ENCODE measurements around the gene TPD52L1. TPM values are rescaled to one million over a fixed set of nuclear protein-coding genes. Genes with fewer than 3 reads are reported as not detected.

Gene TPD52L1
- total and polyA plus RNA-seq, 10 of the 15 experiments (the other 5 are each of a cell fraction or from before 2014, with no cell fraction given): 0.03 to 2.6 (median 0.16) TPM; not detected in 3

DNA sequence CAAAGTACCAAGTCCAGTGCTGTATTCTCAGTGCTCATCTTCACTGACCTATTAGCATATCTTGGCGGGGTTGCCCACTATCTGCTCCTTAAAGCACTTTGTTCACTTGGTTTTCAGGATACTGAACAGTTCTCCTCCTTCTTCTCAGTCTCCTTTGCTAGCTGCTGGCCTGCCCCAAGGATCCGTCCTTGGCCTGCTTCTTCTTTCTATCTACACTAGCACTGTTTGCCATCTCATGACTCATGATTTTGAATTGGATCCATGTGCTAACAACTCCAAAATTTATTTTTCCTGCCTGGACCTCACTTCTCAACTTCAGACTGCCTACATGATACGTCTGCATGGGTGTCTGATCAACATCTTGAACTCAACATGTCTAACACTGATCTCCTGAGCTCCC, 15.5 kb downstream of the TPD52L1 start:
- ATAC-seq (no peak), FAIRE-seq (no peak), DNase-seq (ENCODE audit: low read depth, low spot score) (no peak)
- Histone ChIP-seq H3K4me1 (ENCODE audit: control insufficient read depth, insufficient read depth, low read length) (no peaks in the 10 kb centered on the region), H3K27me3 (replicated peaks in 1 of 2; ENCODE audit: control insufficient read depth in 2 of 2, insufficient read depth in 2 of 2, low read length in 1 of 2) (no peaks in the 10 kb centered on the region; a peak in 1 of 4 replicates), H3K79me2 (ENCODE audit: control insufficient read depth, insufficient read depth, low read length) (no peaks in the 10 kb centered on the region), H3K36me3 (ENCODE audit: control insufficient read depth in 2 of 2, insufficient read depth in 2 of 2, low read length in 1 of 2) (no peaks in the 10 kb centered on the region), H3K27ac (ENCODE audit: control insufficient read depth, insufficient read depth) (no peak overlapping the region), H3K9me3 (replicated peaks; ENCODE audit: control insufficient read depth, insufficient read depth, low read length) (no peaks in the 10 kb centered on the region), H3K4me3 (no peak overlapping the region), H4K20me1 (ENCODE audit: control insufficient read depth, insufficient read depth) (no peaks in the 10 kb centered on the region), H3K4me2 (ENCODE audit: control insufficient read depth, insufficient read depth) (no peak overlapping the region), H2AFZ (ENCODE audit: control insufficient read depth, low read depth, low read length) (no peak overlapping the region), H3K9ac (ENCODE audit: control insufficient read depth, insufficient read depth, low read length) (no peak overlapping the region)
- TF ChIP-seq MTA3 (IDR thresholded peaks at IDR 0.05; ENCODE audit: borderline replicate concordance, low read length) (no peak), PAX5 (IDR thresholded peaks at IDR 0.05; ENCODE audit: borderline replicate concordance, low read depth, low read length) (no peak)
- TF ChIP-seq, protein P1, sequence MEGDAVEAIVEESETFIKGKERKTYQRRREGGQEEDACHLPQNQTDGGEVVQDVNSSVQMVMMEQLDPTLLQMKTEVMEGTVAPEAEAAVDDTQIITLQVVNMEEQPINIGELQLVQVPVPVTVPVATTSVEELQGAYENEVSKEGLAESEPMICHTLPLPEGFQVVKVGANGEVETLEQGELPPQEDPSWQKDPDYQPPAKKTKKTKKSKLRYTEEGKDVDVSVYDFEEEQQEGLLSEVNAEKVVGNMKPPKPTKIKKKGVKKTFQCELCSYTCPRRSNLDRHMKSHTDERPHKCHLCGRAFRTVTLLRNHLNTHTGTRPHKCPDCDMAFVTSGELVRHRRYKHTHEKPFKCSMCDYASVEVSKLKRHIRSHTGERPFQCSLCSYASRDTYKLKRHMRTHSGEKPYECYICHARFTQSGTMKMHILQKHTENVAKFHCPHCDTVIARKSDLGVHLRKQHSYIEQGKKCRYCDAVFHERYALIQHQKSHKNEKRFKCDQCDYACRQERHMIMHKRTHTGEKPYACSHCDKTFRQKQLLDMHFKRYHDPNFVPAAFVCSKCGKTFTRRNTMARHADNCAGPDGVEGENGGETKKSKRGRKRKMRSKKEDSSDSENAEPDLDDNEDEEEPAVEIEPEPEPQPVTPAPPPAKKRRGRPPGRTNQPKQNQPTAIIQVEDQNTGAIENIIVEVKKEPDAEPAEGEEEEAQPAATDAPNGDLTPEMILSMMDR (IDR thresholded peaks at IDR 0.05 in 2 of 3, conservative IDR thresholded peaks at IDR 0.05 in 1 of 3; ENCODE audit: control insufficient read depth in 2 of 3, extremely low read depth in 1 of 3, insufficient read depth in 1 of 3, low read depth in 3 of 3, low read length in 3 of 3): no peak
- intact Hi-C loops (cut with micrococcal nuclease; ENCODE audit: unreplicated experiment) (no loop called here), in situ Hi-C loops (cut with MboI) (loop anchor here (25.0 kb wide), 1 partner anchor 593 kb away; no protein-coding TSS in a partner anchor)
- RAD21 ChIA-PET (ENCODE audit: unreplicated experiment): no interaction called here
- 3% methylated on average over 3 of the region's 3 CpGs for WGBS (ENCODE audit: insufficient coverage, insufficient replicate concordance, low lambda C conversion rate, missing lambda C conversion rate)
- SMC1A ChIA-PET (ENCODE audit: uncharacterized antibody, unreplicated experiment): interaction anchor here (0.6 to 0.7 kb wide), 2 partner anchors 36 to 394 kb away, joined by 3 to 4 read pairs; no protein-coding TSS in a partner anchor
- POLR2A ChIA-PET: no interaction called here
- CTCF ChIA-PET: no interaction called here
- no TSS peak for BruUV-seq (replicated peaks)

DNA sequence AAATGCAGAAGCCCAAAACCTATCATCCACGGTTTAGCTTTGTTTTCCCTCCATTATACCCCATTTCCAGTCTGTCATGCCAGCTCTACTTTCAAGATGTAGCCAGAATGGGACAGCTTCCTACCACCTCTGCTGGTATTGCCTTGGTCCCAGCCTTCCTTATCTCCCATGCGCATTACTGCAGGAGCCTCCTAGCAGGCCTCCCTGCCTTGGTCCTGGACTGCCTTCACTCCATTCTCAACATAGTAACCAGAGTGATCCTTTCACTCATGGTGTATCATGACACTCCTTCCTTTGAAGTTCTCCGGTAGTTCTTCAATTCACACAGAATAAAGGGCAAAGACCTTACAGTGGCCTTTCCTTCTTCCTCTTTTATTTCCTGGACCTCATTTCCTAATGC, 15.9 kb downstream of the TPD52L1 start:
- CTCF ChIA-PET: no interaction called here
- H4K20me1 ChIP-seq (ENCODE audit: control insufficient read depth, insufficient read depth): no peaks in the 10 kb centered on the region
- no peaks in the 10 kb centered on the region for H3K9me3 ChIP-seq (replicated peaks; ENCODE audit: control insufficient read depth, insufficient read depth, low read length)

More for the DNA sequence above, 15.9 kb downstream of the TPD52L1 start:
- H3K27ac ChIP-seq (ENCODE audit: control insufficient read depth, insufficient read depth): no peak overlapping the region
- DNase-seq (ENCODE audit: low read depth, low spot score) (no peak), FAIRE-seq (no peak), ATAC-seq (no peak)
- H3K4me1 ChIP-seq (ENCODE audit: control insufficient read depth, insufficient read depth, low read length): no peaks in the 10 kb centered on the region
- 65% methylated on average over 3 of the region's 3 CpGs for WGBS (ENCODE audit: insufficient coverage, insufficient replicate concordance, low lambda C conversion rate, missing lambda C conversion rate)
- no peak overlapping the region for H3K4me3 ChIP-seq
- intact Hi-C loops (cut with micrococcal nuclease; ENCODE audit: unreplicated experiment): no loop called here
- POLR2A ChIA-PET: no interaction called here
- no peak overlapping the region for H2AFZ ChIP-seq (ENCODE audit: control insufficient read depth, low read depth, low read length)
- no peak overlapping the region for H3K9ac ChIP-seq (ENCODE audit: control insufficient read depth, insufficient read depth, low read length)
- BruUV-seq (replicated peaks): no TSS peak
- TF ChIP-seq, protein P2, sequence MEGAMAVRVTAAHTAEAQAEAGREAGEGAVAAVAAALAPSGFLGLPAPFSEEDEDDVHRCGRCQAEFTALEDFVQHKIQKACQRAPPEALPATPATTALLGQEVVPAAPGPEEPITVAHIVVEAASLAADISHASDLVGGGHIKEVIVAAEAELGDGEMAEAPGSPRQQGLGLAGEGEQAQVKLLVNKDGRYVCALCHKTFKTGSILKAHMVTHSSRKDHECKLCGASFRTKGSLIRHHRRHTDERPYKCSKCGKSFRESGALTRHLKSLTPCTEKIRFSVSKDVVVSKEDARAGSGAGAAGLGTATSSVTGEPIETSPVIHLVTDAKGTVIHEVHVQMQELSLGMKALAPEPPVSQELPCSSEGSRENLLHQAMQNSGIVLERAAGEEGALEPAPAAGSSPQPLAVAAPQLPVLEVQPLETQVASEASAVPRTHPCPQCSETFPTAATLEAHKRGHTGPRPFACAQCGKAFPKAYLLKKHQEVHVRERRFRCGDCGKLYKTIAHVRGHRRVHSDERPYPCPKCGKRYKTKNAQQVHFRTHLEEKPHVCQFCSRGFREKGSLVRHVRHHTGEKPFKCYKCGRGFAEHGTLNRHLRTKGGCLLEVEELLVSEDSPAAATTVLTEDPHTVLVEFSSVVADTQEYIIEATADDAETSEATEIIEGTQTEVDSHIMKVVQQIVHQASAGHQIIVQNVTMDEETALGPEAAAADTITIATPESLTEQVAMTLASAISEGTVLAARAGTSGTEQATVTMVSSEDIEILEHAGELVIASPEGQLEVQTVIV (IDR thresholded peaks at IDR 0.05; ENCODE audit: borderline replicate concordance, partially characterized antibody): no peak
- TF ChIP-seq NR2F1 (conservative IDR thresholded peaks at IDR 0.05) (no peak), HCFC1 (IDR thresholded peaks at IDR 0.05; ENCODE audit: low read length) (no peak), NR2C1 (IDR thresholded peaks at IDR 0.05) (no peak)
- H3K27me3 ChIP-seq (replicated peaks in 1 of 2; ENCODE audit: control insufficient read depth in 2 of 2, insufficient read depth in 2 of 2, low read length in 1 of 2): no peaks in the 10 kb centered on the region; a peak in 1 of 4 replicates
- RAD21 ChIA-PET (ENCODE audit: unreplicated experiment): no interaction called here
- H3K36me3 ChIP-seq (ENCODE audit: control insufficient read depth in 2 of 2, insufficient read depth in 2 of 2, low read length in 1 of 2): no peaks in the 10 kb centered on the region
- in situ Hi-C loops (cut with MboI): loop anchor here (25.0 kb wide), 1 partner anchor 593 kb away; no protein-coding TSS in a partner anchor
- H3K79me2 ChIP-seq (ENCODE audit: control insufficient read depth, insufficient read depth, low read length): no peaks in the 10 kb centered on the region
- SMC1A ChIA-PET (ENCODE audit: uncharacterized antibody, unreplicated experiment): interaction anchor here (0.6 to 0.7 kb wide), 2 partner anchors 36 to 394 kb away, joined by 3 to 4 read pairs; no protein-coding TSS in a partner anchor
- H3K4me2 ChIP-seq (ENCODE audit: control insufficient read depth, insufficient read depth): no peak overlapping the region

Measured in GM12878 (cell line).